Thyroid gland (tissue), 4 donors: ENCODE data around the gene RXFP2.

Experiments used
- POLR2A ChIP-seq, 2 donors: fragments of 450-650 bp; IDR thresholded peaks; one replicate each; pipeline ENCODE4 v1.6.1; 2017; ENCODE audit warnings: antibody characterized with exemption in 2 of 2, mild to moderate bottlenecking in 2 of 2, moderate library complexity in 1 of 2
- TF ChIP-seq, protein P1 (sequence below), 6 experiments: fragments of 200-600 bp in 3 of 6; fragments of 450-650 bp in 3 of 6; sonication (generic) in 3 of 6; IDR thresholded peaks; one replicate each; pipeline ENCODE4 v1.5.1; 2016 to 2019; ENCODE audit warnings: antibody characterized with exemption in 6 of 6, mild to moderate bottlenecking in 2 of 6, inconsistent platforms in 1 of 6, moderate library complexity in 1 of 6

DNA sequence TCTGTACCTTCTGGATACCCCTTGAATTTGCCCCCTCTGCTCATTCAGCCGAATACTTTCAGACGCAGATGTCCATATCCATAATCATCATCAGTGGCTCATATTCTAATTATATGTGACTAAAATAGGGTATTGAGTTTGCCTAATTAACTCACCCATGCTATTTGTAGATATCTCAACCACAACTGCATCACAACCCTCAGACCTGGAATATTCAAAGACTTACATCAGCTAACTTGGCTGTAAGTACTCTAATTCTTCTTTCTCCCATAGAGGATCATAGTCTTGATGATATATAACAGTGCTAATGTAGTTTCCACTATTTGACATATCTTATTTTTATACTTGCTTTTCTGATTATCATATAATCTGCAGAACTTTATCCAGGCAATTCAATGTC, 35.8 kb downstream of the RXFP2 start:
- TF ChIP-seq, protein P1, sequence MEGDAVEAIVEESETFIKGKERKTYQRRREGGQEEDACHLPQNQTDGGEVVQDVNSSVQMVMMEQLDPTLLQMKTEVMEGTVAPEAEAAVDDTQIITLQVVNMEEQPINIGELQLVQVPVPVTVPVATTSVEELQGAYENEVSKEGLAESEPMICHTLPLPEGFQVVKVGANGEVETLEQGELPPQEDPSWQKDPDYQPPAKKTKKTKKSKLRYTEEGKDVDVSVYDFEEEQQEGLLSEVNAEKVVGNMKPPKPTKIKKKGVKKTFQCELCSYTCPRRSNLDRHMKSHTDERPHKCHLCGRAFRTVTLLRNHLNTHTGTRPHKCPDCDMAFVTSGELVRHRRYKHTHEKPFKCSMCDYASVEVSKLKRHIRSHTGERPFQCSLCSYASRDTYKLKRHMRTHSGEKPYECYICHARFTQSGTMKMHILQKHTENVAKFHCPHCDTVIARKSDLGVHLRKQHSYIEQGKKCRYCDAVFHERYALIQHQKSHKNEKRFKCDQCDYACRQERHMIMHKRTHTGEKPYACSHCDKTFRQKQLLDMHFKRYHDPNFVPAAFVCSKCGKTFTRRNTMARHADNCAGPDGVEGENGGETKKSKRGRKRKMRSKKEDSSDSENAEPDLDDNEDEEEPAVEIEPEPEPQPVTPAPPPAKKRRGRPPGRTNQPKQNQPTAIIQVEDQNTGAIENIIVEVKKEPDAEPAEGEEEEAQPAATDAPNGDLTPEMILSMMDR (IDR thresholded peaks at IDR 0.05): no peak
- TF ChIP-seq POLR2A (IDR thresholded peaks at IDR 0.05): no peak
